GM23338 (cell line): ENCODE data around the gene ACO1. TPM values are rescaled to one million over a fixed set of nuclear protein-coding genes. Genes with fewer than 3 reads are reported as not detected.

Experiments used
- ATAC-seq: fragments of 200-7000 bp; cut with Tn5 transposase; 3 replicates; pipeline ENCODE4 v1.9.1; 2020
- DNase-seq: peaks from one replicate; pipeline ENCODE4 v3.0.0-alpha.2; 2015; ENCODE audit warnings: low spot score
- H2AFZ ChIP-seq: fragments of 200-600 bp; sonication (generic); 2 replicates; pipeline ENCODE4 v1.8.0; 2016; ENCODE audit warnings: antibody characterized with exemption, mild to moderate bottlenecking, moderate library complexity
- H3F3A ChIP-seq: fragments of 200-600 bp; sonication (generic); replicated peaks from 2 replicates; pipeline ENCODE4 v1.8.0; 2017; ENCODE audit warnings: antibody characterized with exemption, mixed run types, low read depth
- H3K27ac ChIP-seq: fragments of 200-600 bp; sonication (generic); 2 replicates; pipeline ENCODE4 v1.6.1; 2016; ENCODE audit warnings: low read depth
- H3K27me3 ChIP-seq: fragments of 200-600 bp; sonication (generic); 2 replicates; pipeline ENCODE4 v1.8.0; 2016; ENCODE audit warnings: mild to moderate bottlenecking, mixed run types, moderate library complexity; ENCODE audit not compliant: insufficient read depth
- H3K36me3 ChIP-seq: fragments of 200-600 bp; sonication (generic); 2 replicates; pipeline ENCODE4 v1.8.0; 2016; ENCODE audit warnings: mild to moderate bottlenecking; ENCODE audit not compliant: insufficient read depth
- H3K4me1 ChIP-seq: fragments of 200-600 bp; sonication (generic); 2 replicates; pipeline ENCODE4 v1.8.0; 2016; ENCODE audit warnings: mild to moderate bottlenecking, moderate library complexity; ENCODE audit not compliant: insufficient read depth
- H3K4me2 ChIP-seq: fragments of 200-600 bp; sonication (generic); 2 replicates; pipeline ENCODE4 v1.7.1; 2017; ENCODE audit warnings: mixed run types
- H3K4me3 ChIP-seq: fragments of 200-600 bp; sonication (generic); 2 replicates; pipeline ENCODE4 v1.6.1; 2016; ENCODE audit warnings: mixed run types
- H3K79me2 ChIP-seq: fragments of 200-600 bp; sonication (generic); replicated peaks from 2 replicates; pipeline ENCODE4 v1.8.0; 2017; ENCODE audit warnings: mild to moderate bottlenecking; ENCODE audit not compliant: insufficient read depth
- H3K9me2 ChIP-seq: fragments of 200-600 bp; sonication (generic); 2 replicates; pipeline ENCODE4 v1.8.0; 2017; ENCODE audit not compliant: insufficient read depth
- H4K20me1 ChIP-seq: fragments of 200-600 bp; sonication (generic); replicated peaks from 2 replicates; pipeline ENCODE4 v1.8.0; 2017; ENCODE audit warnings: mild to moderate bottlenecking; ENCODE audit not compliant: insufficient read depth
- H3K27ac Mint-ChIP-seq: 2 replicates; pipeline ENCODE4 v1.8.0; 2020; ENCODE audit warnings: inconsistent platforms, mild to moderate bottlenecking, moderate library complexity, mixed read lengths
- H3K27me3 Mint-ChIP-seq: 3 replicates; pipeline ENCODE4 v1.8.0; 2022; ENCODE audit warnings: low read depth, mild to moderate bottlenecking, moderate library complexity, mixed read lengths, inconsistent platforms; ENCODE audit not compliant: insufficient read depth, poor library complexity
- H3K36me3 Mint-ChIP-seq: 3 replicates; pipeline ENCODE4 v1.8.0; 2021; ENCODE audit warnings: low read depth, mild to moderate bottlenecking, inconsistent platforms, moderate library complexity, mixed read lengths
- H3K4me1 Mint-ChIP-seq: 3 replicates; pipeline ENCODE4 v1.8.0; 2020; ENCODE audit warnings: mild to moderate bottlenecking, inconsistent platforms, mixed read lengths
- H3K4me3 Mint-ChIP-seq: 3 replicates; pipeline ENCODE4 v1.8.0; 2021; ENCODE audit warnings: moderate library complexity, mild to moderate bottlenecking, inconsistent platforms, mixed read lengths
- H3K9me3 Mint-ChIP-seq: 3 replicates; pipeline ENCODE4 v1.8.0; 2020; ENCODE audit warnings: moderate library complexity, mild to moderate bottlenecking, inconsistent platforms, mixed read lengths
- CREB1 ChIP-seq: fragments of 250-450 bp; sonication (Bioruptor Pico); IDR thresholded peaks from 2 replicates; pipeline ENCODE4 v1.5.0; 2020; ENCODE audit warnings: low read depth, mild to moderate bottlenecking, moderate library complexity
- EZH2 ChIP-seq: fragments of 200-600 bp; sonication (generic); IDR thresholded peaks from one replicate; pipeline ENCODE4 v1.8.0; 2017; ENCODE audit warnings: antibody characterized with exemption, mild to moderate bottlenecking, low read depth; ENCODE audit not compliant: unreplicated experiment
- EZH2phosphoT487 ChIP-seq: fragments of 200-600 bp; sonication (generic); IDR thresholded peaks from one replicate; pipeline ENCODE4 v1.8.1; 2018; ENCODE audit warnings: antibody characterized with exemption; ENCODE audit not compliant: unreplicated experiment
- JUNB ChIP-seq: IDR thresholded peaks from one replicate; pipeline ENCODE4 v1.6.1; 2016; ENCODE audit warnings: antibody characterized with exemption; ENCODE audit not compliant: unreplicated experiment
- NANOG ChIP-seq: IDR thresholded peaks from 2 replicates; pipeline ENCODE4 v1.6.1; 2016; ENCODE audit warnings: antibody characterized with exemption, borderline replicate concordance
- POLR2AphosphoS5 ChIP-seq: IDR thresholded peaks from 2 replicates; pipeline ENCODE4 v1.6.1; 2016; ENCODE audit warnings: antibody characterized with exemption, low read depth
- STAT1 ChIP-seq: IDR thresholded peaks from one replicate; pipeline ENCODE4 v1.6.1; 2016; ENCODE audit warnings: antibody characterized with exemption; ENCODE audit not compliant: unreplicated experiment
- ZNF114 ChIP-seq: fragments of 250-450 bp; sonication (Bioruptor Pico); IDR thresholded peaks from 2 replicates; pipeline ENCODE4 v1.5.0; 2020; ENCODE audit warnings: mild to moderate bottlenecking, moderate library complexity
- ZNF331 ChIP-seq: fragments of 250-450 bp; sonication (Bioruptor Pico); IDR thresholded peaks from 2 replicates; pipeline ENCODE4 v1.5.0; 2020; ENCODE audit warnings: low read depth, mild to moderate bottlenecking, moderate library complexity
- polyA plus RNA-seq: library from polyadenylated mRNA; unstranded; fragments of >200 nt; fragmentation: Nextera tagmentation; extraction: Ambion mirVana; gene quantifications from 2 replicates; pipeline ENCODE4 v1.2.1, GENCODE V29; 2016
- total RNA-seq: library from RNA; depleted of rRNA; stranded (reverse); fragments of >200 nt; shearing (Covaris generic); gene quantifications from 2 replicates; pipeline ENCODE4 v1.2.3, GENCODE V29; 2014
- TF ChIP-seq, protein P1 (sequence below): fragments of 250-450 bp; sonication (Bioruptor Pico); IDR thresholded peaks from 2 replicates; pipeline ENCODE4 v1.5.0; 2020; ENCODE audit warnings: mild to moderate bottlenecking, moderate library complexity
- TF ChIP-seq, protein P2 (sequence below), 2 experiments: fragments of 200-600 bp in 1 of 2; sonication (generic) in 1 of 2; conservative IDR thresholded peaks; 2 replicates each; pipeline versions ENCODE4 v1.5.1 to v1.6.1; 2016 to 2017; ENCODE audit warnings: antibody characterized with exemption in 2 of 2, low read depth in 2 of 2, mild to moderate bottlenecking in 2 of 2, moderate library complexity in 1 of 2
- TF ChIP-seq, protein P3 (sequence below): IDR thresholded peaks from one replicate; pipeline ENCODE4 v1.6.1; 2018; ENCODE audit warnings: antibody characterized with exemption; ENCODE audit not compliant: unreplicated experiment
- TF ChIP-seq, protein P4 (sequence below): IDR thresholded peaks from 2 replicates; pipeline ENCODE4 v1.6.1; 2016; ENCODE audit warnings: antibody characterized with exemption

Gene ACO1
- total and polyA plus RNA-seq, 2 experiments from 2014 or later, result 16.6 to 41.0 TPM

DNA sequence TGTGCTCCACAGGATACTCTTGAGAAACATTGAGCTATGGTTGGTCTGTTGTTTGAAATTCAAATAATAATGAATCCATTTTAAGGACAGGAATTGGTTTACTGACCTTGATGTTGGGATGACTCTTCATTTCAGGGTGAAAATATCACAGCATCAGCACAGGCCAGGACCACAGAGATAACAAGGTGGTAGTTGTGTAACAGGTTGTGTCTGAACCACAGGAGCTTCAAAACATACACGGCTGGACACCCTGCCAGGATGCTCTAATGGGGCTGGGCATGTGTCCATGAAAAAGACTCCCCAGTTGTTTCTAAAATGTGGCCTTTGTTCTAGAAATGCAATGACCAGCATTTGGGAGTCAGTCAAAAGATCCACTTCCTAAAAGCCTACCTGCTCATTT, 69.8 kb downstream of the ACO1 start:
- H3K27me3 Mint-ChIP-seq, result no peaks in the 10 kb centered on the region
- H3F3A ChIP-seq, result no peaks in the 10 kb centered on the region
- H3K36me3 Mint-ChIP-seq, result peaks cover 46% of the 10 kb centered on the region
- H4K20me1 ChIP-seq, result 0 out of 2 replicates have a peak, but pooled peaks cover 3% of the 10 kb centered on the region
- H3K4me1 Mint-ChIP-seq, result peaks cover 7% of the 10 kb centered on the region; the same call in 2 of the 3 replicates
- H3K4me3 ChIP-seq, result no peak overlapping the region
- H3K4me2 ChIP-seq, result no peak overlapping the region
- no peak overlapping the region for H2AFZ ChIP-seq
- DNase-seq, result no peak
- no peaks in the 10 kb centered on the region for H3K79me2 ChIP-seq
- H3K4me3 Mint-ChIP-seq, result no peak overlapping the region
- no peak for ATAC-seq
- no peak for TF ChIP-seq JUNB
- TF ChIP-seq, protein P1, sequence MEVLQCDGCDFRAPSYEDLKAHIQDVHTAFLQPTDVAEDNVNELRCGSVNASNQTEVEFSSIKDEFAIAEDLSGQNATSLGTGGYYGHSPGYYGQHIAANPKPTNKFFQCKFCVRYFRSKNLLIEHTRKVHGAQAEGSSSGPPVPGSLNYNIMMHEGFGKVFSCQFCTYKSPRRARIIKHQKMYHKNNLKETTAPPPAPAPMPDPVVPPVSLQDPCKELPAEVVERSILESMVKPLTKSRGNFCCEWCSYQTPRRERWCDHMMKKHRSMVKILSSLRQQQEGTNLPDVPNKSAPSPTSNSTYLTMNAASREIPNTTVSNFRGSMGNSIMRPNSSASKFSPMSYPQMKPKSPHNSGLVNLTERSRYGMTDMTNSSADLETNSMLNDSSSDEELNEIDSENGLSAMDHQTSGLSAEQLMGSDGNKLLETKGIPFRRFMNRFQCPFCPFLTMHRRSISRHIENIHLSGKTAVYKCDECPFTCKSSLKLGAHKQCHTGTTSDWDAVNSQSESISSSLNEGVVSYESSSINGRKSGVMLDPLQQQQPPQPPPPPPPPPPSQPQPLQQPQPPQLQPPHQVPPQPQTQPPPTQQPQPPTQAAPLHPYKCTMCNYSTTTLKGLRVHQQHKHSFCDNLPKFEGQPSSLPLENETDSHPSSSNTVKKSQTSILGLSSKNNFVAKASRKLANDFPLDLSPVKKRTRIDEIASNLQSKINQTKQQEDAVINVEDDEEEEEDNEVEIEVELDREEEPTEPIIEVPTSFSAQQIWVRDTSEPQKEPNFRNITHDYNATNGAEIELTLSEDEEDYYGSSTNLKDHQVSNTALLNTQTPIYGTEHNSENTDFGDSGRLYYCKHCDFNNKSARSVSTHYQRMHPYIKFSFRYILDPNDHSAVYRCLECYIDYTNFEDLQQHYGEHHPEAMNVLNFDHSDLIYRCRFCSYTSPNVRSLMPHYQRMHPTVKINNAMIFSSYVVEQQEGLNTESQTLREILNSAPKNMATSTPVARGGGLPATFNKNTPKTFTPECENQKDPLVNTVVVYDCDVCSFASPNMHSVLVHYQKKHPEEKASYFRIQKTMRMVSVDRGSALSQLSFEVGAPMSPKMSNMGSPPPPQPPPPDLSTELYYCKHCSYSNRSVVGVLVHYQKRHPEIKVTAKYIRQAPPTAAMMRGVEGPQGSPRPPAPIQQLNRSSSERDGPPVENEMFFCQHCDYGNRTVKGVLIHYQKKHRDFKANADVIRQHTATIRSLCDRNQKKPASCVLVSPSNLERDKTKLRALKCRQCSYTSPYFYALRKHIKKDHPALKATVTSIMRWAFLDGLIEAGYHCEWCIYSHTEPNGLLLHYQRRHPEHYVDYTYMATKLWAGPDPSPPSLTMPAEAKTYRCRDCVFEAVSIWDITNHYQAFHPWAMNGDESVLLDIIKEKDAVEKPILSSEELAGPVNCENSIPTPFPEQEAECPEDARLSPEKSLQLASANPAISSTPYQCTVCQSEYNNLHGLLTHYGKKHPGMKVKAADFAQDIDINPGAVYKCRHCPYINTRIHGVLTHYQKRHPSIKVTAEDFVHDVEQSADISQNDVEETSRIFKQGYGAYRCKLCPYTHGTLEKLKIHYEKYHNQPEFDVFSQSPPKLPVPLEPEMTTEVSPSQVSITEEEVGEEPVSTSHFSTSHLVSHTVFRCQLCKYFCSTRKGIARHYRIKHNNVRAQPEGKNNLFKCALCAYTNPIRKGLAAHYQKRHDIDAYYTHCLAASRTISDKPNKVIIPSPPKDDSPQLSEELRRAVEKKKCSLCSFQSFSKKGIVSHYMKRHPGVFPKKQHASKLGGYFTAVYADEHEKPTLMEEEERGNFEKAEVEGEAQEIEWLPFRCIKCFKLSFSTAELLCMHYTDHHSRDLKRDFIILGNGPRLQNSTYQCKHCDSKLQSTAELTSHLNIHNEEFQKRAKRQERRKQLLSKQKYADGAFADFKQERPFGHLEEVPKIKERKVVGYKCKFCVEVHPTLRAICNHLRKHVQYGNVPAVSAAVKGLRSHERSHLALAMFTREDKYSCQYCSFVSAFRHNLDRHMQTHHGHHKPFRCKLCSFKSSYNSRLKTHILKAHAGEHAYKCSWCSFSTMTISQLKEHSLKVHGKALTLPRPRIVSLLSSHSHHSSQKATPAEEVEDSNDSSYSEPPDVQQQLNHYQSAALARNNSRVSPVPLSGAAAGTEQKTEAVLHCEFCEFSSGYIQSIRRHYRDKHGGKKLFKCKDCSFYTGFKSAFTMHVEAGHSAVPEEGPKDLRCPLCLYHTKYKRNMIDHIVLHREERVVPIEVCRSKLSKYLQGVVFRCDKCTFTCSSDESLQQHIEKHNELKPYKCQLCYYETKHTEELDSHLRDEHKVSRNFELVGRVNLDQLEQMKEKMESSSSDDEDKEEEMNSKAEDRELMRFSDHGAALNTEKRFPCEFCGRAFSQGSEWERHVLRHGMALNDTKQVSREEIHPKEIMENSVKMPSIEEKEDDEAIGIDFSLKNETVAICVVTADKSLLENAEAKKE (CRISPR knock-in tag), result no peak
- no peak for TF ChIP-seq CREB1 (CRISPR knock-in tag)
- no peak for TF ChIP-seq POLR2AphosphoS5
- no peak for TF ChIP-seq STAT1
- TF ChIP-seq, protein P2, sequence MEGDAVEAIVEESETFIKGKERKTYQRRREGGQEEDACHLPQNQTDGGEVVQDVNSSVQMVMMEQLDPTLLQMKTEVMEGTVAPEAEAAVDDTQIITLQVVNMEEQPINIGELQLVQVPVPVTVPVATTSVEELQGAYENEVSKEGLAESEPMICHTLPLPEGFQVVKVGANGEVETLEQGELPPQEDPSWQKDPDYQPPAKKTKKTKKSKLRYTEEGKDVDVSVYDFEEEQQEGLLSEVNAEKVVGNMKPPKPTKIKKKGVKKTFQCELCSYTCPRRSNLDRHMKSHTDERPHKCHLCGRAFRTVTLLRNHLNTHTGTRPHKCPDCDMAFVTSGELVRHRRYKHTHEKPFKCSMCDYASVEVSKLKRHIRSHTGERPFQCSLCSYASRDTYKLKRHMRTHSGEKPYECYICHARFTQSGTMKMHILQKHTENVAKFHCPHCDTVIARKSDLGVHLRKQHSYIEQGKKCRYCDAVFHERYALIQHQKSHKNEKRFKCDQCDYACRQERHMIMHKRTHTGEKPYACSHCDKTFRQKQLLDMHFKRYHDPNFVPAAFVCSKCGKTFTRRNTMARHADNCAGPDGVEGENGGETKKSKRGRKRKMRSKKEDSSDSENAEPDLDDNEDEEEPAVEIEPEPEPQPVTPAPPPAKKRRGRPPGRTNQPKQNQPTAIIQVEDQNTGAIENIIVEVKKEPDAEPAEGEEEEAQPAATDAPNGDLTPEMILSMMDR (conservative IDR thresholded peaks at IDR 0.05; ENCODE audit: low read depth in 2 of 2), result no peak
- TF ChIP-seq EZH2, result no peak
- TF ChIP-seq ZNF331, result no peak
- no peak for TF ChIP-seq EZH2phosphoT487
- TF ChIP-seq, protein P3, sequence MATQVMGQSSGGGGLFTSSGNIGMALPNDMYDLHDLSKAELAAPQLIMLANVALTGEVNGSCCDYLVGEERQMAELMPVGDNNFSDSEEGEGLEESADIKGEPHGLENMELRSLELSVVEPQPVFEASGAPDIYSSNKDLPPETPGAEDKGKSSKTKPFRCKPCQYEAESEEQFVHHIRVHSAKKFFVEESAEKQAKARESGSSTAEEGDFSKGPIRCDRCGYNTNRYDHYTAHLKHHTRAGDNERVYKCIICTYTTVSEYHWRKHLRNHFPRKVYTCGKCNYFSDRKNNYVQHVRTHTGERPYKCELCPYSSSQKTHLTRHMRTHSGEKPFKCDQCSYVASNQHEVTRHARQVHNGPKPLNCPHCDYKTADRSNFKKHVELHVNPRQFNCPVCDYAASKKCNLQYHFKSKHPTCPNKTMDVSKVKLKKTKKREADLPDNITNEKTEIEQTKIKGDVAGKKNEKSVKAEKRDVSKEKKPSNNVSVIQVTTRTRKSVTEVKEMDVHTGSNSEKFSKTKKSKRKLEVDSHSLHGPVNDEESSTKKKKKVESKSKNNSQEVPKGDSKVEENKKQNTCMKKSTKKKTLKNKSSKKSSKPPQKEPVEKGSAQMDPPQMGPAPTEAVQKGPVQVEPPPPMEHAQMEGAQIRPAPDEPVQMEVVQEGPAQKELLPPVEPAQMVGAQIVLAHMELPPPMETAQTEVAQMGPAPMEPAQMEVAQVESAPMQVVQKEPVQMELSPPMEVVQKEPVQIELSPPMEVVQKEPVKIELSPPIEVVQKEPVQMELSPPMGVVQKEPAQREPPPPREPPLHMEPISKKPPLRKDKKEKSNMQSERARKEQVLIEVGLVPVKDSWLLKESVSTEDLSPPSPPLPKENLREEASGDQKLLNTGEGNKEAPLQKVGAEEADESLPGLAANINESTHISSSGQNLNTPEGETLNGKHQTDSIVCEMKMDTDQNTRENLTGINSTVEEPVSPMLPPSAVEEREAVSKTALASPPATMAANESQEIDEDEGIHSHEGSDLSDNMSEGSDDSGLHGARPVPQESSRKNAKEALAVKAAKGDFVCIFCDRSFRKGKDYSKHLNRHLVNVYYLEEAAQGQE, result no peak
- no peak for TF ChIP-seq NANOG
- TF ChIP-seq ZNF114 (CRISPR knock-in tag), result no peak
- TF ChIP-seq, protein P4, sequence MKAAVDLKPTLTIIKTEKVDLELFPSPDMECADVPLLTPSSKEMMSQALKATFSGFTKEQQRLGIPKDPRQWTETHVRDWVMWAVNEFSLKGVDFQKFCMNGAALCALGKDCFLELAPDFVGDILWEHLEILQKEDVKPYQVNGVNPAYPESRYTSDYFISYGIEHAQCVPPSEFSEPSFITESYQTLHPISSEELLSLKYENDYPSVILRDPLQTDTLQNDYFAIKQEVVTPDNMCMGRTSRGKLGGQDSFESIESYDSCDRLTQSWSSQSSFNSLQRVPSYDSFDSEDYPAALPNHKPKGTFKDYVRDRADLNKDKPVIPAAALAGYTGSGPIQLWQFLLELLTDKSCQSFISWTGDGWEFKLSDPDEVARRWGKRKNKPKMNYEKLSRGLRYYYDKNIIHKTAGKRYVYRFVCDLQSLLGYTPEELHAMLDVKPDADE, result no peak
- H3K36me3 ChIP-seq, result peaks cover 18% of the 10 kb centered on the region
- no peak overlapping the region for H3K27ac ChIP-seq
- H3K4me1 ChIP-seq, result no peaks in the 10 kb centered on the region
- H3K27me3 ChIP-seq, result no peaks in the 10 kb centered on the region
- H3K9me2 ChIP-seq, result no peaks in the 10 kb centered on the region
- H3K27ac Mint-ChIP-seq, result no peak overlapping the region
- no peaks in the 10 kb centered on the region for H3K9me3 Mint-ChIP-seq
